HG03575 (cell line): ENCODE data around the gene FBXO39.
"Not testable (repeated sequence)": the region's sequence is repeated elsewhere in the genome, so short reads cannot be mapped to it uniquely, and the experiment has no call there.

Source experiments
- ATAC-seq: cut with Tn5 transposase; IDR thresholded peaks from one replicate; pipeline ENCODE4 v1.9.1; 2021; ENCODE audit not compliant: unreplicated experiment, insufficient number of reproducible peaks, low FRiP score; ENCODE audit errors: extremely low read depth

Gene FBXO39

DNA sequence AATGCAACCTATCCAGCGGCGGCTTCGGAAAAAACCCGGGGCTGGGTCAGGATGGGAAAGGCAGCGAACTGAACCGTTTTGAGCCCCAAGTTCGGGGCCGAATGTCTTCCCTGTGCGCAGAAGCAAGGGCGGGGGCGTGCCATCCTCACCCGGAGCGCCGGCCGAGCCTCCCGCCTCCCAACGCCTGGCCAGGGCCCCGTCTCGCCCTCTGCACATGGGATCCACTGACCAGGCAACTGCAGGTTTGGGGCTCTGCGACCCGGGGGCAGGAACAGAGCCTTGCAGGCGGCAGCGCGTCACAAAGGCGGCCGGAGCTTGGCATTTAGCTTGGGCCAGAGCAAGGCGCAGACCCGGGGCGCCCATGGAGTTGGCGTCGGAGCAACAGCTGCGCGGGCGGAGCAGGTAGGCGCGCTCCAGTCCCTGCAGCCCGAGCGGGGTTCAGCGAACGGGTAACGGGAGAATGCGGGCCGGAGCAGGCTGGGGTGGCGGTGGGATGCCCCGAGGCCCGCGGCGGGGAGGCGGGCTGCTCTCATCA lies at the start of gene FBXO39:
TSS of gene FBXO39 (plus strand) at position 345 of the 535 bp plus-strand sequence. CDS start 3,654 bp downstream, outside the sequence.
- ATAC-seq: no peak

DNA sequence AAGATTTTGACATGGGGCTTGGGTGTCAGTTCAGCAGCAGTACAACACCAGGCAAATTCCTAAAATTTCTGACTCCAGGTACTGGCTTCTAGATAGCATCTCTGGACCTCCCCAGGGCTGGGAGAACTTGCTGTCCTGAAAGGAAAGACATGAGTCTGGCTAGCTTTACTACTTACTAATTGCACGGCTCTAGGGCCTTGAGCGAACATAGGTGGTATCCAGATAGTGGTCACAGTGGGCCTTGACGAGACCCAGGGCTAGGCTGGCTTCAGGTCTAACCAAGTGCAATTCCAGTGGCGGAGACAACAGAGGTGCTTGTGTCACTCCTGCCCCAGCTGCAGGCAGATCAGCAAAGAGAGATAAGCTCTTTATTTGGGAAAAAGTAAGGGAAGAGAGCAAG lies 46.5 kb upstream of the FBXO39 start:
- no peak for ATAC-seq

DNA sequence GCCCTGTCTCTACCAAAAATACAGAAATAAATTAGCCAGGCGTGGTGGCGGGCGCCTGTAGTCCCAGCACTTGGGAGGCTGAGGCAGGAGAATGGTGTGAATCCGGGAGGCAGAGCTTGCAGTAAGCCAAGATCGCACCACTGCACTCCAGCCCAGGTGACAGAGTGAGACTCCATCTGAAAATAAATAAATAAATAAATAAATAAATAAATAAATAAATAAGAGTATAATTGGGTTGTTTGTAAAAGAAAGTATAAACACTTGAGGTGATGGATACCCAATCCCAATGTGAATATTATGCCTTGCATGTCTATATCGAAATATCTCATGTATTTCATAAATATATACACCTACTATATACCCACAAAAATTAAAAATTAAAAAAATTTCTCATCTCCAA lies 29.4 kb upstream of the FBXO39 start:
- not testable (repeated sequence) for ATAC-seq

DNA sequence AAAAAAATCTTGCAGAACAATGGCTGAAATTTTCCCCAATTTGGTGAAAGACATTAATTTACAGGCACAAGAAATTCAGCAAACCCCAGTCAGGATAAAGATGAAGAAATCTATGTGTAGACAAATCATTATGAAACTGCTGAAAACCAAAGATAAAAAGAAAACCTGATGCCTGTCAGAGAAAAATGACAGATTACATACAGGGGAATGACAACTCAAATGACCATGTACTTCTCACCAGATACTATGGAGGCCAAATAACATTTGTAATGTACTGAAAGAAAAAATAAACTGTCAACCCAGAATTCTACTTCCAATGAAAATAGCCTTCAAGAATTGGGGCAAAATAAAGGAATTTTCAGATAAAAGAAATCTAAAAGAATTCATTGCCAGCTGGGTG lies 27.4 kb upstream of the FBXO39 start:
- ATAC-seq: no peak

DNA sequence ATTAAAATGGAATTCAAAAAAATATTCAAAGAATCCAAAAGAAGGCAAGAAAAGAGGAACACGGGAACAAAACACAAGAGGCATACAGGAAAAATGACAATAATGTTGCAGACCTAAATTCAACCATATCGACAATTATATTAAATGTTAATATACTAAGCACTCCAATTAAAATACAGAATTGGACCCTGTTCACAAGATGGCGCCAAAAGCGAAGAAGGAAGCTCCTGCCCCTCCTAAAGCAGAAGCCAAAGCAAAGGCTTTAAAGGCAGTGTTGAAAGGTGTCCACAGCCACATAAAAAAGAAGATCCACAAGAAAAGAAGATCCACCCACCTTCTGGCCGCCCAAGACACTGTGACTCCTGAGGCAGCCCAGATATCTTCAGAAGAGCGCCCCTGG lies 26.5 kb upstream of the FBXO39 start:
- no peak for ATAC-seq

DNA sequence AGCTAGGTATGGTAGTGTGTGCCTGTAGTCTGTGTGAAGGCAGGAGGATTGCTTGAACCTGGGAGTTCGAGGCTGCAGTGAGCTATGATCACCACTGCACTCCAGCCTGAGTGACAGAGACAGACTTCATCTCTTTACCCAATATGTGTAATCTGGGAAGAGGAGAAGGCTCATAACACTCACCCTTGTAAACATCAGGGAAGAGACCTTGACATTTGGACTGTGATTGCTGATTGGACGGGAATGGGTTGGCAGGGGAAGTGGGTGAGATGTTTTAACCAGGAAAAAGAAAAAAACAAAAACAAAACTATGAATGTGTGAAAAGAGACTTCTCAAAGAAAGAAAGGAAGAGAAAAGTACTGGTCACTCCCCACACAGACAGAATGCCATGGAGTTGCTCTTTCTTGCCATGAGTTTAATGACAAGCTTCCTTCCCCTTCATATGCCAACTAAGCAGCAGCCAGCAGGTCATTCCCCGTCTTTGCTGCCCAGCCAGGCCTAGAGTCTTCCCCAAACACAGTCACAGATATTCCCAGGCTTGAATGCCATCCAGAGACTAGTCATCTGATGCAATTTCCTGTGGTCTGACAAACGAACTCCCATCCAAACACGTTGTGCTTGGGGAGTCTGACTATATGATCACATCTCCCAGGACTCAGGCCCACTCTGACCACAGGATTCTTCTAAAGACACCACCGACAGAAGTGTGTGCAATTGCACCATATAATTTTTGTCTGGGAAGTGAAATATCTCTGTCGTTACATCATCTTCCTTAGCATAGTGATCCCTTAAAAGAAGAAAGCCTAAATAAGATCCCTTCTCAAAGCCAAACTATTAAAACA lies 23.7 kb upstream of the FBXO39 start:
- ATAC-seq: no peak

DNA sequence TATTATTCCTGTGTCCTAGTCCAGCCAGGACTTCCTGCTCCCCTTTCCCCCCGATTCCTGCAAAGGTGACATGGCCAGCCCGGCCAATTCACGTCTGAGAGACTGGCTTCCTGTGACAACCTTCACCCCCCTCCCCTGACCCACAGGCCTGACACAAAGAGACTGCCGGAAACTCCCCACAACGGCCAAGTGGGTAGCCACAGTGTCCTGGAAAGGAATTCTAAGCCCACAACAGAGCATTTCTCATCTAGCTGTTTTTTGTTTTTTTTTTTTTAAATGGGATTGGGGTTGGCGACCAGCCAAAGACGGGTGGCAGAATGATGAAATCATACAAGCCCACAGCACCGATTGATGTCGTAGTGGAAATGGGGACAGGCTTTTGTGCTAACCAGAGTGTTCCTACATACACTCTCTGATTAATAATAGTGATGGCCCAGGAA lies 23.0 kb upstream of the FBXO39 start:
- ATAC-seq: no peak

DNA sequence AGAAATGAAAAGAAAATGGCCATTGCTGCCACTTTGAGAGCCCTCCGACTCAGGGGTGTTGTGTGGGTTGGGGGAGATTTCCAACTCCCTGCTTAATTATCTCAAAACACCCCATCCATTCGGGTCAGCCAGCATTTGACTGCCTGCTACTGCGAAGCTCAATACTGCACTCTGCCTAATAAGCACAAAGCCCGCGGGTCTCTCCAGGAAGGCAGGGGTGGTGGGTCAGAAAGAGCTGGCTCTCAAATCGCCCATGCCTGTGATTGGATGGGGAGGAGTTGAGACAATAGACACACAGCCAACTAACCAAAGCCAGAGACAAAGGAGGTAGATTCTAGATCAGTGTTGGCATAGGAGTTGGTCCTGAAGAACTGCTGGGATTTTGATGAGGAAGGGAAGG lies 22.5 kb upstream of the FBXO39 start:
- no peak for ATAC-seq

DNA sequence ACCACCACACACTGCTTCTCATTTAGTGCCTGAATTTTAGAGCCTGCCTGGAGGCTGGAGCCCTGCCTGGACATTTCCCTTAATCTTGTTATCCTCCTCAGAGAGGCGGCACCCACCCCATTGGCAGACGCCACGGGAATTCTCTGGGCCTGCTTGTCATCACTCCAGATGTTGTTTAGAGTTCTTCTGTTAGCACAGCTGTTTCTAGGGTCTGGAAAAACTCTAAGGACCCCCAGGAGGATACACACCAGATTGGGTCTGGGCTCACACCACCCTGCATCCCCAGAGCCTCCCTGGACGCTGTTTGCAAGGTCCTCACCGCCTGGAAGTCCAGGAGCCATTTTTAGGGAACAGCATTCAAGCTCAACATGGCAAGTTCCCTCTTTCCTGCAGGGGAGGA lies 20.7 kb upstream of the FBXO39 start:
- ATAC-seq: no peak

DNA sequence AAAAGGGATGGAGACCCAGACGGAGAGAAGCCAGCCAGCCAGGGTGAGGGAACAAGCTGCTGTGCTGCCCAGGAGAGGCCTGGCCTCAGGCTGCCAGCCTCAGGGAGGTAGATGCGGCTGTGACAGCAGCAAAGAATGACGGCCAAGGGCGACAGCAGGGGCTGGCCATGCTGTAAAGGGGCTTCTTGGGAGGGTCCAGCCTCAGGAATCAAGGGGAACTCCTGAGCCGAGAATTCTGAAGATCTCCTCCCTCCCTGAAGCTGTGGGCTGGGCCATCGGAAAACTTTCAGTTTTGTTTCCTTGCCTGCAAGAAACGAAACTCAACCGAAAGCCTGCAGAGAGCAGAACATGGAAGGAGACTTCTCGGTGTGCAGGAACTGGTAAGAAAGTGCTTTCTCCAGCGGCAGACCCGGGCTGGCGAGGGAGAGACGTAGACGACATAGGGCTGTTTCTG lies 20.3 kb upstream of the FBXO39 start, which contains the start of gene XAF1:
TSS of gene XAF1 (plus strand) at position 316 of the 454 bp plus-strand sequence. CDS start at position 349, 33 bp downstream.
- ATAC-seq: no peak

DNA sequence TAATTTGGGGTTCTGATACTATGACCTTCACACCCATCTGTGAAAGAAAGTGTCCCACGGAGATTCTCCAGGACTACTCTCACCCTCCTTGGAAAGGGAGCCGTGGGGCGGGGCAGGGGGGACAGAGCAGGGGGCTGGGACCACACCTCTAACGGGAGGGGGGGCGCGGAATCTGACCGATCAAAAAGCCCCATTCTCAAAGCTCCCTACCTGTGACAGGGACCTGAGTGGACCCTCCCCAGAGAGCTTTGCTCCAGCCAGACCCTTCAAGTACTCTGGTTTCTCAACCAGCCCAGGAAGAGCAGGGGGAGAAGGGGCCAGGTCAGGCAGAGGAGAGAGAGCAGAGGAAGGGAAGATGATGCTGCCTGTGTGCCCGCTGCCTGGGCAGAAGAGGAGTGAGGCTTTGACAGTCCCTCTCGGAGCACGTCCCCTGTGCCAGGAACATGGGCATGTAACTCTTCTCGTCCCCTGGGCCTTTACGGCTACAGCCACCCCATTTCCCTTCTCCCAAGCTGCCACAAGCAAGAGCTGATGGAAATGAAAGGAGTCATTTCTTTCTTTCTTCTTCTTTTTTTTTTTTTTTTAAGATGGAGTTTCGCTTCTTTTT lies 19.5 kb upstream of the FBXO39 start:
- ATAC-seq: no peak

DNA sequence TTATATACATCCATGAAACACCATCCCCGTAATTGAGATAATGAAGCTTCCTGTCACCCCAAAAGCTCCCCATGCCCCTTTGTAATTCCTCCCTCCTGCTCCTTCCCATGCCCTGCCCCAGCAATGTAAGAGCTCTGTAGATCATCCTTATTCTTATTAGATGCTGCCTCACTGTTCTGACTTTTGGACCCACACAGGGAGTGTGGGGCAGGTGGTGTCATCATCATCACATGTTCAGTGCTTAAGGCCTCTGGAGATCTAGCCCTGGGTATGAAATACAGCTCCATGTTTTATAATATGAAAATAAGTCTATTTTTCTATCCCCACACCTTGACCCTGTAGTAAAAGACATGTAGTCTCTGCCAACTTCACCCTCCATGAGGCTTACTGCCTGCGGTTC lies 18.3 kb upstream of the FBXO39 start:
- ATAC-seq: no peak

DNA sequence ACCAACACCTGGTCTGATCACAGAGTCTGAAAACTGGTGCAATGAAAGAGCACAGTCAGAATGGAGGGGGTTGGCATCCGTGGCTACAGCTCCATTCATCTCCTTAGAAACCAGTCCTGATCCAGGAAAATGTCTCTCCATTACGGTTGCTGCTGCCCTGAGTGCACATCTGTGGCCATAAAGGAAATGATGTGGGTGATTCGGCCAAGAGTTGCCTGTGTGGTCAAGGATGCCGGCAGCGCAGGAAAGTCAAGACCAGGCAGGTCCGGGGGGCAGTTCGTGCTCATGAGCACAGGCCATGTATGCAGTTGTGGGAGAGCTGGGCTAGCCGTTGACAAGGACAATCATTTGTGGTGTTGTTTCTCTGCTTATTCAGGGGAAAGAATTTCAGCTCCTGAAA lies 14.2 kb upstream of the FBXO39 start:
- no peak for ATAC-seq

DNA sequence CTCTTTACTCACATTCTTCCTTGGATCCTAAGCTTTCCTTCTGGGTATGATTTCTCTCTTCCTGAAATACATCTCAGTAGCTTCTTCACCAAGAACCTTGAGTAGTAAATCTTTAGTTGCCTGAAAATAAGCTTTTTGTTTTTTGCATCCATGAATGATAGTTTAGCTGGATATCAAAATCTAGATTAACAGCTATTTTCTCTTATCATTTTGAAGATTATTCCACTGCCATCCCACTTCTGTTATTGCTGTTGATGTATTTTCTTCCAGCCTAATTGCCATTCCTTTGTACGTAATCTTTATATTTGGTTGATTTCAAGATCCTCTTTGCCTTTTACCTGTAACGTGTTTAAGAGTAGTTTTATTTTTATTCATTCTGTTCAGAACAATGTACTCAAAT lies 7.6 kb upstream of the FBXO39 start:
- ATAC-seq: no peak

DNA sequence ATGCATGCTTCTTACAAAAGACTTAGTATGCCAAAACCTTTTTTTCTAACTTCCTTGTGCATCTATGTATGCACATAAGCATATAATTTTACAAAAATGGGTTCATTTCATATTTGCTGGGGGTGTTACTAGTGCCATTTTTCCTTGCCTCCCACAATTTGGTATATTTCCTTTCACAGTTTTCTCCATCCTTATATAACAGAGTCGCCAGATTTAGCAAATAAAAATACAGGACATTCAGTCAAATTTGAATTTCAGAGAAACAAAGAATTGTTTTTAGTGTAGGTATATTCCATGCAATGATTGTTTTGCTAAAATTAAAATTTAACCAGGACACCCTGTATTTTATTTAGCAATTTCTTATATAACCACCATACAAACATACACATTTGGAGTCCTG lies 4.0 kb upstream of the FBXO39 start:
- ATAC-seq: no peak

DNA sequence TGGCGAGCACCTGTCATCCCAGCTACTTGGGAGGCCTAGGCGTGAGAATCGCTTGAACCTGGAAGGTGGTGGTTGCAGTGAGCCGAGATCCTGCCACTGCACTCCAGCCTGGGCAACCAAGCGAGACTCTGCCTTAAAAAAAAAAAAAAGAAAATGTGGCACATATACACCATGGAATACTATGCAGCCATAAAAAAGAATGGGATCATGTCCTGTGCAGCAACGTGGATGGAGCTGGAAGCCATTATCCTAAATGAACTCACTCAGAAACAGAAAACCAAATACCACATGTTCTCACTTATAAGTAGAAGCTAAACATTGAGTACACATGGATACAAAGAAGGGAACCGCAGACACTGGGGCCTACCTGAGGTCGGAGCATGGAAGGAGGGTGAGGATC lies 1.1 kb upstream of the FBXO39 start:
- not testable (repeated sequence) for ATAC-seq

DNA sequence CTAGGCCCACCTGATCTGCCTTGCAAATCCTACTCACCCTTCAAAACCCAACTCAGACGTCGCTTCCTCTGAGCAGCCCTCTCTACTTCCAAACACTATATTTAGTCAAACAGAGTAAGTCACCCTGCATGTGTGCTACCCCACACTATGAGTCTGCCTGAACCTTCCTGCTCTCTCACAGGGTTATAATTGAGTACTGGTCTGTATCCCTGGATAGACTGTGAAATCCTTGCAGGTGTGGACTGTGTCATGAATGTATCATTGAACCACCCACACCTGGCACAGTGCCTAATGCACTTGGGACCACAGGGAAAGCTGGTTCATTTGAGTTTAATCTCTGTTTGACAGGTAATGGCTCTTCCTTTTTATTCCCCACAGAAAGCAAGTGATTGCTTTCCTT lies 3.4 kb downstream of the FBXO39 start:
- no peak for ATAC-seq

DNA sequence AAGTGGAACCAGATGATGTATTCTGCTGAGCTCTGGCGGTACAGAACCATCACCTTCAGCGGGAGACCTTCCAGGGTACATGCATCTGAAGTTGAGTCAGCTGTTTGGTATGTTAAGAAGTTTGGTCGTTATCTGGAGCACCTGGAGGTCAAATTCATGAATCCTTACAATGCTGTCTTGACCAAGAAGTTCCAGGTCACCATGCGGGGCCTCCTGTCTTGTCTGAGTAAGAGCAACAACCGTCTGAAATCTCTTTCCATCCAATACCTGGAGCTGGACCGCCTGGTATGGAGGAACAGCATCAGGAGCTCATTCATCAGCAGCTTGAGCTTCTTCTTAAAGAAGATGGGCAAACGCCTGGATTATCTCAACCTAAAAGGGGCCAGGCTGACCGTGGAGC lies 4.0 kb downstream of the FBXO39 start:
- ATAC-seq: no peak

DNA sequence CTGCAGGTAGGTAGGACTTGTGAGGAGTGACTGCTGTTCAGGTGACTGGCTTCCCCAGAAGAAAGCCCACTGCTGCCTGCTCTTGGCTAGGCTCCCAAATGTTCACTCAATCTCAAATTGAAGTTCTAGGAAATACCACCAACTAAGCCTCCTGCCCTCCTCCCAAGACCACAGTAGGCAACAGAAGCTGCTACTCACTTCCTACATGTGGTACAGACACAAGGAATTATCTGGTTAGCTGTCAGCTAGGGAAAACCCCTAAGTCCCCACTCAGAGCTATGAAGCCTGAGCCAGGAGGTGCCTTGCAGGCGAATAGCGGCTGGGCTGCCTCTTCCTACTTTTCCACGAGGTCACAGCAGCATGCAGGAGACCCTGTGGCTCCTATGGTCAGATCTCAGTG lies 4.9 kb downstream of the FBXO39 start:
- ATAC-seq: no peak

DNA sequence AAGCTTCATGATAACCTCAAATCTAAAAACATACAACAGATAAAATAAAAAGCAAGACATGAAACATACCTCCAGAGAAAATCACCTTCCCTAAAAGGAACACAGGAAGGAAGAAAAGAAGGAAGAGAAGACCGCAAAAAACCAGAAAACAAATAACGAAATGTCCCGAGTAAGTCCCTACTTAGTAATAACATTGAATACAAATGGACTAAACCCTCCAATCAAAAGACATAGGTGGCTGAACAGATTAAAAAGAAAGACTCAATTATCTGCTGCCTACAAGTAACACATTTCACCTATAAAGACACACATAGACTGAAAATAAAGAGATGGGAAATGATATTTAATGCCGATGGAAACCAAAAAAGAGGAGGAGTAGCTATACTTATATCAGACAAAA lies 6.2 kb downstream of the FBXO39 start:
- no peak for ATAC-seq
